ENCODE results near the gene RHOC. TPM values are rescaled to one million over a fixed set of nuclear protein-coding genes. Genes with fewer than 3 reads are reported as not detected.
A peak's percentile ranks its signal among the peaks of the same experiment; 100 is the strongest.

Gene RHOC
- polyA plus RNA-seq, 4 donors: 214 to 263 (median 219) TPM

DNA sequence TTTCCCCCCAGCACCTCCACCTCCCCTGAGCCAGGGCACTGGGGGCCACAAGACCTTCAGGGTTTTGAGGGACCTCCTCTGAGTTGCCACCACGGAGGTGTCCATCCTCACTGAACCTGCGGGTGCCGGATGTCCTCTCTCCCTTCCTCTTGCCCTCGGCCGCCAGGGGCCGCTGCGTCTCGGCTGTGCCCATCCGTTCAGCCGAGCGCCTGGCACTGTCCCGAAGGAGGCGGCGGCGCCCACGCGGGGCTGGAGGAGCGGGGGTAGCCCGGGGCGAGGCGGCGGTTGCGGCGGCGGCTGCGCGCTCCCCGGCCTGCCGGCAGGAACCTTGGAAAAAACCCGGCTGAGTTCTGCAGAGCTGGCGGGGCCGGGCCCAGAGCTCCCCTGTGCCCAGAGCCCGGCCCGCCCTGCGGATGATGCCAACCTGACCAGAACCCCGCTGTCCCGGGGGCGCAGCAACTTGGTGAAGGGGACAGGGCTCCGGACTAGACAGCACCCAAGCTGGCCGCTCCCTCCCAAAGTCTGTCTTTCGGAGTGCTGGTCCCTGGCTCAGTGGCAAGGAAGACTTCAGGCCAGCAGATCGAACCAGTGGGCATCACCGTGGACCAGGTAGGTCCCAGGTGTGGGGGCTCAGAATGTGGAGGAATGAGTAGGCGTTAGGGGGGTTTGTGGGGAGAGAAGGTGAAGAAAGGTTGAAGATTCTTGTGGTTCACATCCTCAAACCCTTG, 11.9 kb upstream of the RHOC start:
- DNase-seq (ENCODE audit: low read depth in 4 of 4, low spot score in 3 of 4): no peak

DNA sequence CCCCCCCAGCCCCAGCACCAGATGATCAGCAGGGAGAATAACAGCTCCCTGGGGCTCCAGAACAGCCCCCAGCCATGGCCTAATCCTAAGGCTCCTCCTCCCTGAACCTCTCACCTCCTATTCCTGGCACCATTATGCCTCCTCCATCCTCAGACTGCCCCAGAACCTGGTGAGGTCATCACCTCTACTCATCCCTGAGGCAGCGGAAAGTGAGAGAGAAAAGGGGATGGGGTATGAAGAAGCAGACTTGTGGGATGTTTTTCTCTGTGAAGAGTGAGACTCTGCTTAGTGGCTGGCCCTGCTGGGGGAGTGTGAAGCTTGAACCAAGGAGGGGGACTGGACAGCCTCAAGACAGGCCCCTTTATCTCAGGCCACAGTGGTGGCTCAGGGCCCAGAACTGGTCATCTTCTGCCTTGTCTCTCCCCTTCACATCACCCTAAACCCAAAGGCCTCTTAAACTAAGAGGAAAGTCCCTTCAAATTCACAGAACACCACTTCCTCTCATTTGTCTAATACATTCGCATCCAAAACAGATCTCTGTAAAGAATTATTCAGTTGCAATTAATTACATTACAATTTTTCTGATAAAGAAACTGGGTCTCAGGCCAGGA, 10.4 kb upstream of the RHOC start:
- DNase-seq (ENCODE audit: low read depth in 4 of 4, low spot score in 3 of 4): no peak

DNA sequence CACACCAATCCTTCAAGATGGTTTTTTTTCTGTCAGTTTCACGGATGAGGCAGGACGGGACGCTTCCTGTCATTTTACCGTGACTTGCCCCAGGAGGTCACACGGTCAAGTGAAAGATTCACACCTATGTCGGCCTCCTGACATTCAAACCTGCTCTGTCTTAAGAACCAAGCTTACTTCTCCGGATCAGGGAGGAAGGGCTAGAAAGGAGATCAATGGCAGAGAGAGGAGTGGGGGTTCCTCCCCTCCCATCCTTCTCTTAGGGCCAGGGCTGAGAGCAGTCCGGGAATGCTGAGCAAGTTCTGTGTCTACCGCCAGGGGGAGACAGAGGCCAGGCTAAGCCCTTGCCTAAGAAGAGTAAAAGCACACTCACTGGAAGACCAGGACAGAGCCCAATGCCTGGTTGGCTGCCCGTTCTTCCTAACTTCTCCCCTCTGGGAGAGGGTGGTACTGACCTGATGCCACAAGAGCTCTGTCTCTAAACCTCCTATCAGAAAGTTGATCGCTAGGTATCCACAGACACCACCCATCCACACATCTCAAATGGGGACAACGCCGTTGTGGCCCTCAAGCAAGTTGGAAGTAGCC, 9.3 kb upstream of the RHOC start:
- peak in 2 of 4 donors; percentile 83 to 86 for DNase-seq (ENCODE audit: low read depth in 4 of 4, low spot score in 3 of 4)

DNA sequence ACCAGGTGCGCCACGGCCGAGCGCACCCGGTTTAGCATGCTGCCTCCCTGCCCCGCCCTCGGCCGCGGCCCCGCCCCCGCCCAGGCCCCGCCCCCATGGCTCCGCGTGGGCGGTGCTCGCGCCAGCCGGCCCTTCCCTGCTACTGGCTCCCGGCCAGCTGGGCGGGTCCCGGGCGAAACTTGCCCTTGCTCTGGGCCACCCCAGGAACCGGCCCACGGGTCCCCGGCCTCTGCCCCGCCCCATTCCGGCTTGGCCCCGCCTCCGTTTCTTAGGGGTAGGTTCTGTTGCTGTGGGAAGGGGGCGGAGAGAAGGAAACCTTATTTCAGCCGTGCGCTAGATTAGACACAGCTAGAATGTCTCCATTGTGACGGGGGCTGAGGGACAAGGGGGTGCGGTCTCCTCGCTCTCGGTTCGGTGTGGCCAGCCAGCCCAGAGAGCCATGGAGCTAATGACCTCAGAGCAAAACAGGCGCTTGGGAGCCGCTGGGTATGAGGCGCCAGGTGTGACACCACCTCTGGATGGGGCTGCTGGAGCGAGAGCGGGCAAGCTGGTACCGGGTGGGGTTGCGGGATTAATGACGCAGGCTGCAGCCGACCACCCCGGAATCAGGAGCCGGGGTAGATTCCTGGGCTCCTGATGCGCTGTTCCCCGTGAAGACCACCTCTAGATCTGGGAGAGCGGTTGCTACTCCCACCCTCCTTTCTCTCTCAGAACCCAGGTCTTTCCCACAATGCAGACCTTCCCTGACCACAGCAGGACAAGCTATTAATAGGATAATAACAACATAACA, 8.5 kb upstream of the RHOC start, which contains the start of gene PPM1J:
TSS of gene PPM1J (minus strand) at position 69 of the 790 bp plus-strand sequence. CDS start at position 38, 31 bp downstream.
- peak in 2 of 4 donors; percentile 79 to 83 for DNase-seq (ENCODE audit: low read depth in 4 of 4, low spot score in 3 of 4)

DNA sequence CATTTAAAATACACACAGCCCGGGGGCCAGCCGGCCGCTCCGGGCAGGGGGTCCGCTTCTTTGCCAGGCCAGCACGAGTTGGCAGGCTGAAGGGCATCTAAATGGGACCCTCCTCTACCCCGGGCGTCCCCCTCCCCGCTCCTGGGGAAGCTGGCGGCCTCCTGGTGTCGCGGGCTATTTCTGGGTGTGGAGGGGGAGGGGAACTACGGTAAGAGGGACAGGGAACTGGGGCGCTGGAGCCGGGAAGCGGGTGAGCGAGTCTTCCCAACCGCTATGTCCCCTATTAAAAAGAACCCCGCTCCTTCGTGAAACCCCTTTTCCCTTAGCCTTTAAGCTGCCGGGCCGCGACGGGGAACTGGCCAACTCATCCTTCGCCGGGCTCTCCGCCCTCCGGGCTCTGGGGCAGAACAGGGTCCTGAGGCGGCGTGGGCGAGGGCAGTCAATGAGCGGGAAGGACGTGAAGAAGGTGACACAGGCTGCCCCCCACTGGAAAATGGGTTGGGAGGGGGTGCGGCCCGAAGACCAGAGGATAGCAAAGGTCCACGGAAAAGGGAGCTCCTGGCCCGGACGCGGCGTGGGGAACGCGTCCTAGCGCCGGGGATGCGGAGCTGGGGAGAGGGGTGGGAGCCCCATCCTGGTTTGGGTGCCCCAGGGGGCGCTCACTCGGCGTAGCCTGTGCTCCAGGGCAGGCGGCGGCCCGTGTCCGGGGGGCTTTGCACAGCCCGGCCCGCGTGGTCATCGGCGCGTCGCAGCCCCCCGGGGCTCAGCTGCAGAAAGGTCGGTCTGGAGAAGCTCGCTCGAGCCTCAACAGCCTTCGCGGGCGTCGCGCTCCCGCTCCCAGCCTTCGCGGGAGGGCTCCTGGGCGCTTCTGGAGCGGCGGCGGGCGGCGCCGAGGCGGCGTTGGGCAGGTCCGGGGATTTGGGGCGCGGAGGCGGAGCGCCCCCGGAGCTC, 7.7 kb upstream of the RHOC start:
- no peak for DNase-seq (ENCODE audit: low read depth in 4 of 4, low spot score in 3 of 4)

DNA sequence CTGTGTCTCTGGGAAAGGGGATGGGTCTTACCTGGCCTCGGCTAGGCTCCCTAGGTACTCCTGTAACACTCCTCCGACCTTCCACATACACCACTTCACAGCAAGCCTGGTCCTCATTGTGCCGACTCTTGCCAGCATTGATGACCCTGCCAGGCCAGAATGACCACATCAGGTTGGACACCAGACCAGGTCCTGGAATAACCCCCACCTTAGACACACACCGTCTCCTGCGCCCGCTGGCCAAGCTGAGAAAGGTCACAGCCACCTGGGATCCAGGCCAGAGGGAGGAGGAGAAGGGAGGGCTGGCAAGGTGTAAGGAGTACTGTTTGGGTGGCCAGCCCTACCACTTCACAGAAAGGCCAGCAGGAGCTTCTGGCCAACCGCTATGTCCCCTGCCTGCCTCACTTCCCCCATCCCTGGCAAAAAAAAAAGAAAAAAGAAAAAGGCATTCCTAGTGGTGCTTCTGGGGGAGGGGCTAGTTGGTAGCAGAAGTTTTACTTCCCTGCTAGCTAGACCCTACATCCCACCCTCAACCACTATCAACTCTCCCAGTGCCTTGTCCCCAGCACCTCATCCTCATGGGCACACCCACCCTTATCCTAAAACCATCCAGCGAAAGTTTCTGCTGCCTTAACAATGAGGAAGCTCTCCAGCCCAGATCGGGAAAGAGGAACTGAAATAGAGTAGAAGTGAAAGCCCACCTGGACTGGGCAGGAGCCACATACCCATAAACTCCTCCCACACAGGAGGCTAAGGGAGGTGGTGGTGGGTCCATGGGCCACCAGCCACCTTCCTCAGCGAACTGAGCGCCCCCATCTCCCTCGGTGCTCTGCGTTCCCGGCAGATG, 6.8 kb upstream of the RHOC start:
- DNase-seq (ENCODE audit: low read depth in 4 of 4, low spot score in 3 of 4): no peak

DNA sequence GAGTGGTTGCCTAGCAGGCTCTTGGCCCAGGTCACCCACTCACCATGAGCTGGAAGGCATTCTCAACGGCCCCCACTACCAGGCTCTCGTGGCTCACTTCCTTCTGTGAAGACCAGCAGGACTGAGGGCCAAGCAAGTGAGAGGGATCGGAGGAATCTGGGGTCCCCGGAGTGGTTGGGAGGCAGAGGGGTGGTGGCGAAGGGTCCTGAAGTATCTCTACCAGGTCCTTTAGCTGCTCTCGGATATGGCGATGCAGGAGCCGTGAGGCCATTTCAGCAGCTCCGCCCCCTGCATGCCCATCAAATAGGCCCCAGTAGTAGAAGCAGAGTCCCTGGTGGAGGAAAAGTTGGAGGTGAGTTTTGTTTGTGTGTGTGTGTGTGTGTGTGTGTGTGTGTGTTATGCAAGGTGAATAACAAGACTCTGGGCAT, 5.8 kb upstream of the RHOC start:
- DNase-seq (ENCODE audit: low read depth in 4 of 4, low spot score in 3 of 4): no peak

DNA sequence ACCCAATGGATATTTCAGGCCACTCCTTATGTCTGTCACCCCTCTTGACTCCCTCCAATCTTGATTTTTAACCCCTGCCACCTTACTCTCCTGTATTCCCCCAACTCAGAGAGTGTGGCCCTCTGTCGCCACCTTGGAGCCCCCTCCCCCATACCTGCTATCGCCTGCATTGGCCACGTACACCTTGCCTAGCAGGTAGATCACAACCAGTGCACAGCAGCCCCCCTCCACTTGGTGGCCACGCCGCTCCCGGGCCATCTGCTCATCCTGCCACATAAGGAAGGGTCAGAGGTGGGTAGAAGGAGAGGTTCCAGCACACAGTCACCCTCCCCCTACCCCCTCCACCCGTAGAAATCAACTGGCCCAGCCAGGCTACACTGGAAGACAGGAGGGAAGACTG, 5.3 kb upstream of the RHOC start:
- DNase-seq (ENCODE audit: low read depth in 4 of 4, low spot score in 3 of 4): no peak

DNA sequence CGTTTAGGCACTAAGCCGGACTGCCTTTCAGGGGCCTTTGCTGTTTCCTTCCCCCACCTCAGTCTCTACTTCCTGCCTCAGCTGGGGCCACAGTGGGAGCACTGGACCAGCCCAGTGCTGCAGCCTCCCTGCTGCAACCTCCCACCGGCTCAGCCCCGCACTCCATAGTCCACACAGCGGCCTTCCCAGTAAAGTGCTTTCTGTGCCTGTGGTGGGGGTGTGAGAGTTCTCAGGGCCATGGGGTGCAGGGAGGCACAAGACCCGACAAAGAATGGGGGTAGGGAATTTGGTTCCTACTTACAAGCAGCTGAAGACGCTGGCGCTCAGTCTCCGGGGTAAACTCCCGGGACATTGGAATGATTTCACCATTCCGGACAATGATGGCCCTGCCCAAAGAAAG, 4.7 kb upstream of the RHOC start:
- DNase-seq (ENCODE audit: low read depth in 4 of 4, low spot score in 3 of 4): no peak

DNA sequence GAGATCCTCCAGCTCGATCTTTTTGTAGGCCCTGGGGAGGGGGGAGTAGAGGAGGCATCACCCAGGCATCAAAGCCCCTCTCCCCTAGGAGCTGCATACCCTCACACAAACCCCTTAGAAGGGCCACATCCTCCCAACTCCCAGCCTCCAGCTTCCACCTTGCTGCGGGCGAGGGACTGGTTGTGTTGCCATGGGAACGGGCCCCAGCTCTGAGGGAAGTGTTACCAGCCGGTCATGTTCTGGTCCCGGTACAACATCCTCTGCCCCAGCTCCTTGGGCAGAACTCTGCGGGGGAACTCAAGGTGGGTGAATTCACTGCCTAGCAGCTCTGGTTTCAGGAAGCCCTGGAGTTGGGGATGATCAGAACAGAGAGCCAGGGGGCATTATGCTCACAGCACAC, 4.1 kb upstream of the RHOC start:
- no peak for DNase-seq (ENCODE audit: low read depth in 4 of 4, low spot score in 3 of 4)

DNA sequence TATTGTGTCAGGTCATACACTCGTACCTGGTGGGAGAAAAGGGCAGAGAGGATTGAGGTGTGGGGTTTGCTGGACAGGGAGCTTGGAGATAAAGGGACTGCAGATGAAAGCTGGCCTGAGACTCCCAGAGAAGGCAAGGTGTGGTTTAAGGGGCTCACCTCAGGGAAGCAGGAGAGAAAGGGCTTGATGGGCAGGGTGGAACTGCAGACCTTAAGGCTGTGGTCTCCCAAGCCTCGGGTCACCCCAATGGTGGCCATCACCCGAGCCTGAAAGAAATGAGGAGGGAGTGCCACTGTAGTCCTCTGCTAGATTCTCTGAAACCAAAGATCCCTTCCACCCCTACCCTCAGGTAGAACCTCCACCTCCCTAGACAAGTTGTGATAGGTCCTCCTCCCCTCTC, 3.7 kb upstream of the RHOC start:
- DNase-seq (ENCODE audit: low read depth in 4 of 4, low spot score in 3 of 4): no peak

DNA sequence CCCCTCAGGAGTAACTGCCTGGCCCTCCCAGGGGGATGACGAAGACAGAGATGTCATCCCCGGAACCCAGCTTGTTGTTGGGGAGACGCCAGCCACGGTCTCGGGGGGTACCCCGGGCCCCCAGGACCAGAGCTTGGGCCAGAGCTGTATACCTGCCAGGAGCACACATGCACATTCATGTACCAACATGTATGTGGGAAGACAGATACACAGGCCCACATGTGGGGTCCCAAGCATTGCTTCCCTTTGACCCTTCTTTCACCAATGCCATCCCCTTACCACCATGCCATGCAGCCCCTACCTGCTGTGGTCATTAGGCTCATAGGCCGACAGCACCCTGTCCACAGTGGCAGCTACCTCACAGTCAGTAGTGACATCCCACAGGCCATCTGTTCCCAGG, 3.2 kb upstream of the RHOC start:
- DNase-seq (ENCODE audit: low read depth in 4 of 4, low spot score in 3 of 4): no peak

DNA sequence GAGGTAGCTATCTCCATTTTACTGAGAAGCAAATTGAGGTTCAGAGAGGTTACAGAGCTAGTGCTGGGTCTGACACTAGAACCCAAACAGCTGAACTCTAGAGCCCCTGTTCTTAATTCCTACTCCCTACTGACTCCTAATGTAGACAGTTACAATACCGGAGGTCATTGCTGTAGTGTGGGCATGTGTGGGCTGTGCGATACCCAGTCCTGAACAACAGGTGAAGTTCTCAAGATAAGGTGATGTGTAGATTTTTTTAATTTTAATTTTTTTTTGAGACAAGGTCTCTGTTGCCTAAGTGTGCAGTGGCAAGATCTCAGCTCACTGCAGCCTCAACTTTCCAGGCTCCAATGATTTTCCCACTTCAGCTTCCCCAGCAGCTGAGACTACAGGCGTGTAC, 1.6 kb upstream of the RHOC start:
- DNase-seq (ENCODE audit: low read depth in 4 of 4, low spot score in 3 of 4): no peak

DNA sequence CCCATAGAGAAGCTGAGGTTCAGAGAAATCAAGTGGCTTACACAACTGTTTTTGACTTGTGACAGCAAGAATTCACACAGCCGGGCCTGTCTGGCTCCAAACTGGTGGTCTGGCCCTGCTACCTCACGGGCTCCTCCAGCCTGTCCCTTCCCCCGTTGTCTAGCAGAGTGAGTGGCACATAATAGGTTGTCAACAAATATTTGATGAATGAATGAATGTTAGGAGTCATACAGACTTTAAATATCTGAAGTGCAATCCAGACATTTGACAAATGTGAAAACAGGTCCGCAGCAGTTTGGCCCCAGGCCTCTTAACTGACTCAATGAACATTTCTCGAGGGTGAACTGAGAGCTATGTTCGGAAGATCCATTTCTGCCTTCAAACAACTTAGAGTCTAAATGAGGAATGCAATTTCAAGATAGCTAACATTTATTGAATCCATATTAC, 1.1 kb upstream of the RHOC start:
- no peak for DNase-seq (ENCODE audit: low read depth in 4 of 4, low spot score in 3 of 4)

DNA sequence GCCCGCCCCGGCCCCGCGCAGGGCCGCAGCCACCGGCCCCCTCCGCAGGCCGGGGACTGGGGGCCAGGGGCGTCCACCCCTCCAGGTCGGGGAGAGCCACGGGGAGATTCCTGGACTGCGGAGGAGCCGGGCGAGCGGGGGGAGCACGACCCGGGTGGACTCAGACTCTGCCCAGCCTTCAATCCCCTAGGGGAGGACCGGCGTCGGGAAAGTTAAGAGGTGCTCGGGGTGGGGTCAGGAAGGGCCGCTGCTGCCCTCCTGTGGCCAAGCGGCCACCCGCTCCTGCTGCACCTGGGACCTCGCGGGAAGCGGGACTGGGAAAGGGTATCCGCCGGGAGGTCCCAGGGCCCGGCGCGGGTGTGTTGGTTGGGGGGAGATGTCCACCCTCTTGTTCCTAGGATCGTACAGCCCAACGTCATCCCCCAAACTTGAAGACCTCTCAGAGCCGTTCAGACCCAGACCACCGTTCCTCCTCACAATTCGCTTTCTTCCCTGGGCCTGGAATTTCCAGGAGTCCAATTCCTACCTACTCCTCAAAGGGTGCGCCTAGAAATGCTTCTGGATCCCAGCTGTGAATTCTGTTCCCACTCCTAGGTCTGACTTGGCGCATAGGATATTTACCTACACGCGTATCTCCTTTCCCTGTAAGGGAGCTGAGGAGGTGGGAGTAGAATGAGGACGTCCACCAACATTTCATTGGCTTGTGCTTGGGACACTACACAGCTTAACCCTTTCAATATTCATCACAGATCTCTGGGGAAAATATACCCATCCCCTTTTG, 484 bp upstream of the RHOC start:
- DNase-seq (ENCODE audit: low read depth in 4 of 4, low spot score in 3 of 4): peak in 2 of 4 donors; percentile 83 to 84

DNA sequence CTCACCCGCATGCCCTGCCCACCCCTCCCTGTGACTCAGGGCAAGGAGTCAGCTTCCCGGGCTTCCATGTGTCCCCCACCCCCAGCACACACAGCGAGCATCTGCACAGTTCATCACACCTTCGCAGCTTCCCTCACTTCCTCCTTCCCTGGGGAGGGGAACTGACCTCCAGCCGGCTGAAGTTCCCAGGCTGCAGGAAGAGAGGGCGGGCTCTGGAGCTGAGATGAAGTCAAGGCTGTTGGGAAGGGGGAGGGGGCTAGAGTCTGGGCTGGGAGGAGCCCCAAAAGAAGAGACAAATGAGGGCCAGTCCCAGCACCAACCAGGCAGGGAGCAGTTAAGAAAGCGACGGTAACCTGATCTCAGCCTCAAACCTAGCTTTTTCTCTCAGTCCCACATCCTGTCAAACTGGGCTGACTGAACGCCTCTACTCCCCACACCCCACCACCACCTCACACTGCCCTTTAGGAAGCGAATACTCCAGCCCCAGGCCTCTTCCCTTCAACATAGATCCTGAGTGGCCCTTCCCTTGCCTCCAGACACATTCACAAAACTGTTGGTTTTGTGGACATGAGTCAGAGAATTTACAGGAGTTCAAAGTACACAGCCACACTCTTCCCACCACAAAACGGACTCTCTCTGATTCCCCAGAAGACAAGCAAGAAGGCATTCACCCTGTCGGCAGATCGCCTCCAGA, 1.8 kb downstream of the RHOC start:
- peak; percentile 89 to 94 (median 92) for DNase-seq (ENCODE audit: low read depth in 4 of 4, low spot score in 3 of 4)

DNA sequence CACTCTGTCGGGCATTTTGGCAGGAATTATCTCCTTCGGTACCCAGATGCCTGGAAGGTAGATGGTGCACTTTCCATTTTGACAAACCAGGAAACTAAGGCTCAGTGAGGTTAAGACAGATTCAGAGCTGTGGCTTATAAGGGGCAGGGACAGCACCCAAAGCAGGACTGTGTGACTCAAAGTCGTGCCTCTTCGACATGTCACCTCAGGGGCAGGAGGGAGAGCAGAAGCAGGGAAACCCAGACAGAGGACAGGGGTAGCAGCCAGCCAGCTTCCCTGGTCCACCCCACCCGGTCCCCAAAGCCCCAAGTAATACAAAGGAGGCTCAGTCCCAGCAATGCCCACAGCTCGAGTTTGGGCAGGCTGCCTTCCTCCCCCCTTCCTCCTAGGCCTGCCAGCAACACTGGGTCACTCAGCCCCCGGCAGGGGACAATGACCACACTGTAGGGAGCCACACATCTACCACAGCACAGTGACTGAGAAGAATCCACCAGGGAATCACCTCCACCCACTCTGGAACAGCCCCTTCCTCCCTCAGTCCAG, 2.5 kb downstream of the RHOC start:
- DNase-seq (ENCODE audit: low read depth in 4 of 4, low spot score in 3 of 4): no peak
